Motor neuron (in vitro differentiated cells): ENCODE results near the gene ANGEL1. TPM values are rescaled to one million over a fixed set of nuclear protein-coding genes. Genes with fewer than 3 reads are reported as not detected.

Experiments
- ATAC-seq, 8 experiments: fragments of 200-7000 bp; cut with Tn5 transposase; replicated peaks in 6 of 8; 2 replicates each; pipeline ENCODE4 v1.8.0; 2021; ENCODE audit warnings: mild to moderate bottlenecking in 8 of 8, moderate library complexity in 8 of 8
- H3K27ac ChIP-seq, 2 donors: fragments of 250-450 bp; sonication (Bioruptor Pico); 2 replicates each; pipeline ENCODE4 v1.9.0; 2021; ENCODE audit warnings: antibody characterized with exemption in 2 of 2, mild to moderate bottlenecking in 2 of 2, moderate library complexity in 1 of 2
- H3K4me1 ChIP-seq, 2 donors: fragments of 250-450 bp; sonication (Bioruptor Pico); replicated peaks in 1 of 2; 2 replicates each; pipeline ENCODE4 v1.6.1; 2021; ENCODE audit warnings: antibody characterized with exemption in 2 of 2, mild to moderate bottlenecking in 2 of 2, moderate library complexity in 1 of 2
- H3K4me3 ChIP-seq, 5 donors: fragments of 250-450 bp; sonication (Bioruptor Pico); 2 replicates each; pipeline ENCODE4 v1.9.0; 2021; ENCODE audit warnings: antibody characterized with exemption in 5 of 5, mild to moderate bottlenecking in 5 of 5, moderate library complexity in 4 of 5
- WGBS, 10 experiments: fragments of 450-650 bp; shearing (Covaris generic); methylation state at CpG; one replicate each; pipeline ENCODE4 v1.0.0; 2022; 5-methylcytosine and 5-hydroxymethylcytosine counted together
- in situ Hi-C, 9 experiments: fragments of 400-800 bp; cut with MboI; loops; one replicate each; pipeline ENCODE4 v1.15.0; 2021; ENCODE audit warnings: low sequenced_read_pairs in 9 of 9, low pct_unique_long_range_greater_than_20kb in 2 of 9; ENCODE audit not compliant: unreplicated experiment in 9 of 9
- total RNA-seq, 8 experiments: library from RNA; unstranded; fragments of 300-600 nt; gene quantifications; 2 replicates each; pipeline versions ENCODE4 v1.2.3 to v1.2.4, GENCODE V29; 2022

ANGEL1 gene
- total RNA-seq, 8 experiments from 2014 or later: 10.5 to 34.6 (median 13.3) TPM

DNA sequence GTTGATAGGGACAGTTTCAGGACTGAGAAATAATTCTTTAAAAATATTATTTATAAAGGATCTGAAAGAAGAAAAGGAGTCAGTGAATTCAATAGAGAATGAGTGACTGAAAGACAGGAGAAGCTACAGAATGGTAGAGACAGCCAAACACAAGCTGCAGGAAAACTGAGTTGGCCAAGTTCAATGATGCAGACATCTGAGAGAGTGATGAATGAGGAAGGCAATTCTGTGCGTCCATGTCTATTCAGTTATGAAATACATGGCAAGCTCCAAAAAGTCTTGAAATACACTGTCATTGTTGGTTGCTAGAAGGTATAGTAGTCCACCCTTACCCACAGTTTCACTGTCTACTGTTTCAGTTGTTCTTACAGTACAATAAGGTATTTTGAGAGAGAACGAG, 20.3 kb upstream of the ANGEL1 start:
- 40 to 100% (median 80%) methylated on average over 1 to 2 of the region's 2 CpGs; no CpG with 5 or more reads in 1 of the 10 experiments for WGBS, 10 experiments
- Histone ChIP-seq H3K27ac (no peak overlapping the region), H3K4me3 (no peak overlapping the region), H3K4me1 (peaks cover 39 to 40% of the 10 kb centered on the region in 2 donors)
- no peak for ATAC-seq
- in situ Hi-C loops: no loop called here

DNA sequence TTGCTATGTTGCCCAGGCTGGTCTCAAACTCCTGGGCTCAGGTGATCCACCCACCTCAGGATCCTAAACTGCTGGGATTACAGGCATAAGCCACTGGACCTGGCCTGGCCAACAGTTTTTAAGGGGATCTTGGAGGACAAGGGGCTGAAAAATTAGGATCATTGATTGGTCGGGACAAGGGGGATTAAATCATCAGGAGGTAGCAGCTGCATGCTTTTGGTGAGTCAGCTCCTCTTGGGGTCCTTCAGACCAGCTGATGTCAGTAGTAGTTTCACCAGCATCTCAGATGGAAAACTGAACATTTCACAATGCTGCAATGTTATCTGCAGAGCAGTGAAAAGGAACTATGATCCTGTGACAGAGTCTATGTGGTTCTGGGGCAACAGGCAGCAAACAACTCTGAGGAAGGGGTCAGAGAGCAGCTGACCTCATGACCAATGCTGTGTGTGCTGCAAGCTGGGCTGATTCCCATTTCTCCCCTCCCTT, 19.9 kb upstream of the ANGEL1 start:
- H3K4me1 ChIP-seq: peaks cover 40 to 43% of the 10 kb centered on the region in 2 donors
- ATAC-seq: no peak
- in situ Hi-C loops: no loop called here
- no peak overlapping the region for H3K4me3 ChIP-seq
- H3K27ac ChIP-seq: no peak overlapping the region
- 86 to 100% methylated on average over 1 of the region's 1 CpG; no CpG with 5 or more reads in 8 of the 10 experiments for WGBS, 10 experiments

DNA sequence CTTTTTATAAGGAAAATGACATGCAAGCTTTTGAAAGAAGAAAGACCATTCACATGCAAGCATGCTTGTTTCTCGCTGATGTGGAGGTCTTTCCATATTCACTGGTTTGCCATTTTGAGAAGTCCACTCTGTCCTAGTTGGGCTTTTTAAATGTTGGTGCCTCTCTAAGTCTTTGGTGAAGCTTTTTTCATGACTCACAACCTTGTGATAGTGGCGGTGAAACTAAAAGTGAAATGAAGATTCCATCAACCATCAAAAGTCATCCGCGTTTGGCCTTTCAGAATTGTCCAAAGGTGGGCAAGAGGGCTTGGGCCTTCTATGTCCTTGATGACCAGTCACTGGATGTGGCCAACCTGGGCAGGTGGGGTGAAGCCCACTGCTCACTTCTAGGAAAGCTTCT, 17.9 kb upstream of the ANGEL1 start:
- H3K4me3 ChIP-seq: no peak overlapping the region
- no peak for ATAC-seq
- H3K4me1 ChIP-seq: peaks cover 40 to 43% of the 10 kb centered on the region in 2 donors
- in situ Hi-C loops: no loop called here
- H3K27ac ChIP-seq: peak overlapping the region in 1 of 2 donors; percentile 34
- WGBS, 10 experiments: 52 to 100% (median 74%) methylated on average over 1 to 4 of the region's 4 CpGs; no CpG with 5 or more reads in 2 of the 10 experiments

DNA sequence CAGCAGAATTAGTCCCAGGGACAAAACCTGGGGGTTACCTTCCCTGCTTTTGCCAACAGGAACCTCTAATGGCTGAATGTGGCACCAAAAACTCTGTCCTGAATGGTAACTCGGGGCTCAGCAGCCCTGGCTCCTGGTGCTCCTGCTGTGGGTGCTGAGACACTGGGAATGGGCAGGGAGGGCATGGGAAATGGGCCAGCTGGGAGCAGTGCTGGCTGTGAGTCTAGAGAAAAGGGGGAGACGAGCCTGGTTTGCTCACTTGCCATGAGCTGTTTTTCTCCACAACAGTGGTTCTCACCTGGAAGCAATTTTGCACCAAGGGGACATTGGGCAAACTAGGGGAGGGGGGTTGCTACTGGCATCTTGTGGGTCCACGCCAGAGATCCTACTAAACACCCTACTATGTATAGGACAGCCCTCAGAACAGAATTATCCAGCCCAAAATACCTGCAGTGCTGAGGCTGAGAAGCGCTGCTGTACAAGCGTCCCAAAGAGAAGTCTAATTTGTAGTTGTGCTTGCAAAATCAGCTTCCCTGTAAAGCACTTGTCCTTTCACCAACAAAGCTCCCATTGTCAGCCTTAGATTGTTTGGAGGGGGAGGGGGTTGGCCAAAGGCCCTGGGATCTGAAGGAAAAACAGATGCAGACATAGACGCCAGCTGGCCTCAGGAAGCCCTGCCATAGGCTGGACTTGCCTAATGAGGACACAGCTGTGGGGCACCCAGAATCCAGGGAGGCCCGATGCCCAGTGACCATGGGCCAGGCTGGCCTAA, 17.2 kb upstream of the ANGEL1 start:
- WGBS, 10 experiments: 0 to 80% (median 49%) methylated on average over 1 to 3 of the region's 7 CpGs; no CpG with 5 or more reads in 4 of the 10 experiments
- Histone ChIP-seq H3K4me1 (peaks cover 38 to 40% of the 10 kb centered on the region in 2 donors), H3K4me3 (no peak overlapping the region), H3K27ac (peak overlapping the region in 1 of 2 donors; percentile 34)
- ATAC-seq: peak in 5 of 8 experiments; percentile 24 to 73 (median 64)
- in situ Hi-C loops: no loop called here

DNA sequence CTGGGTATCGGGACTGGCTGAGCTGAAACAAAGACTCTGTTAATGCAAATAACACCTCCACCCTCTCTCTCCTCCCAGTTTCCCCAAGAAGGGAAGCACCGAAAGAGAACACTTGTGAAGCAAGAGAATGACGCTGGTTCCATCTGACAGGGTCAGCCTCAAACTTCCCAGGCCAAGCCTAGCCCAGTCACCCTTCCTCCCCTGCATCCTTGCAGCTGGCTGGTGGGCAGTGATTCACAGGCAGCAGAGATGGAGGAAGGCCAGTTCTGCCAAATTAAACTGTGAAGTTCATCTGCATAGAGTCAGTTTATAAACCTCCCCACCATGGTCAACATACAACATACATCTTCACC, 16.3 kb upstream of the ANGEL1 start:
- 31 to 83% (median 61%) methylated on average over 1 to 2 of the region's 3 CpGs; no CpG with 5 or more reads in 5 of the 10 experiments for WGBS, 10 experiments

DNA sequence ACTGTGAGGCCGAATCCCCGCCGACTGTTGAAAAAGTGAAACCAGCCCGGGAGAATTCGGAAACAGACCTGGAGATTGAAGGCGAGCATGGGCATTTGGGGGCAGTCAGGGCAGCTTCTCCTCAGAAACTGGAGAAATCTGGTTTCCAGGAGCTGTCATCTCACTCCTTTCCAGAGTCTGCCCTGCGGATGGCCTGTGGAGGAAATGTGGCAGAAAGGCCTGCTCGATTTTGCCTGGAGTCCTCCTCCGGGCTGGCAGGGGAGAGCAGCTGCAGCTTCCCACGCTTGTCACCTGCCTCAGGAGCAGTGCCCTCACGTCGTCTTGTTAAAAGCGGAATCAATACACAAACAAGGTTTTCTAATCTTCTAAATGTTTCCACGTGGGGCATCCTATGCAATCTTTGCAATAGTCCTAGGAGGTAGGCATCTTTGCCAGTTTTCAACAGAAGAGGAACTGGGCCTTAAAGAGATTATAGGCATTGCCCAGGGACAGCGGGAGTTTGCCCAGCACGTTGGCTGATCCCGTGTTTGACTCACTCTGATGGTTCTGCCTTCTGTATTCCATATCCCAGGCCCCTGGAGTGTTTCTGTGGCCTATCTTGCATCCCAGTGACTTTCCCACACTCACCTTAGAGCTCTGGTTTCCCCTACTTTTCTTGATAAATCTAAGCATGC, 15.8 kb upstream of the ANGEL1 start:
- 37 to 90% (median 60%) methylated on average over 1 to 10 of the region's 17 CpGs; no CpG with 5 or more reads in 1 of the 10 experiments for WGBS, 10 experiments
- Histone ChIP-seq H3K27ac (no peak overlapping the region), H3K4me1 (peaks cover 27 to 32% of the 10 kb centered on the region in 2 donors), H3K4me3 (no peak overlapping the region)
- ATAC-seq: peak in 7 of 8 experiments; percentile 14 to 56 (median 38)
- in situ Hi-C loops: no loop called here

More for the DNA sequence above, 16.3 kb upstream of the ANGEL1 start:
- Histone ChIP-seq H3K4me1 (peaks cover 29 to 34% of the 10 kb centered on the region in 2 donors), H3K4me3 (no peak overlapping the region), H3K27ac (no peak overlapping the region)
- peak in 1 of 8 experiments; percentile 67 for ATAC-seq
- in situ Hi-C loops: no loop called here

DNA sequence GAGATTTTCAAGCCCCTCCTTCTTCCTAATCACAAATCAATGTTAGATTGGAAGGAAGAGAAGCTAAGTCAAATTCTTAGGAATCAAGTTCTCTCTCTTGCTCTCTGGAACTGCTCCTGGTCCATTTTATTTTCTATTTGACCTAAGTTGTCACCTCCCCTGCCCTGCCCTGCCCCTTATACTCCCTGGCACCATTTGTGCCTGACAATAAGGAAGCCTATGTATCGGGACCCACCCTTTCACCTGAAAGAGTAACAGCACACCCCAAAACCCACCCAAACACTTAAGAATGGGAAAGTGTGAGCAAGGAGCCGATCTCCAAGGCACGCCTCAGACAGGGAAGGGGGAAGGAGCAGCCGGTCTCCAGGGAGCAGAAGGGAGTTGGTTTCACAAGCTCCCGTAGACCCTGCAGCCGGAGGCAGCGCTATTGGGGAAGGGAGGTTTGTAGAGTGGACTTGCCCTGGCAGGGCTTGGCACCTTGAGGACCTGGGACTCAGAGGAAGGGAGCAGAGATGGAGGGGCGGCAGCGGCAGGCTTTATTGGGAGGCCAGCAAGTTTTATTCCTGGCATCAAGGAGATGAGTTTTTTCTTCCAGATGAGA, 15.1 kb upstream of the ANGEL1 start:
- Histone ChIP-seq H3K4me3 (no peak overlapping the region), H3K27ac (no peak overlapping the region), H3K4me1 (peaks cover 27 to 32% of the 10 kb centered on the region in 2 donors)
- WGBS, 10 experiments: 0 to 100% (median 80%) methylated on average over 1 to 7 of the region's 9 CpGs; no CpG with 5 or more reads in 3 of the 10 experiments
- peak in 3 of 8 experiments; percentile 66 to 82 (median 70) for ATAC-seq
- in situ Hi-C loops: no loop called here

DNA sequence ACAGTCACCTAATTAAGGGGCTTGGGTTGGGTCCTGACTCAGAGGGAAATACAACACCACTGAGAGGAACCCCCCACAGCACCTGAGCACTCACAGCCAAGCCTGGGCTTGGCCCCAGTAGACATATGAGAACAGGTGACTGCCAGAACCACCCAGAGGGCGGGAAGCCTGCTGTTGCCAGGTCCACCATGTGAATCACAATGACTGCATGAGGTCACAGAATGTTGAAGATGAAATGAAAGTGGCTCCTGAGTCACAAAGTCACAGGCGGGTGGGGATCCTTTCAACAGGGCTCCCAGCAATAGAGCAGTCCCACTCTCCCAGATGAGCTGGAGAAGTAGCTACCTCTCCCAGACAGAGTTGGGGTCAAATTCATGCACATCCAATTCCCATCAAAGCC, 13.4 kb upstream of the ANGEL1 start, which contains the start of gene LRRC74A:
TSS of gene LRRC74A (plus strand) at position 287 of the 400 bp plus-strand sequence. CDS start 290 bp downstream, outside the sequence.
- no peak within 1 kb of the TSS for H3K4me3 ChIP-seq
- peak in 1 of 8 experiments; percentile 22 for ATAC-seq
- peaks cover 27 to 32% of the 10 kb centered on the region in 2 donors for H3K4me1 ChIP-seq
- no peak within 1 kb of the TSS for H3K27ac ChIP-seq
- 43 to 100% (median 94%) methylated on average over 1 of the region's 2 CpGs; no CpG with 5 or more reads in 6 of the 10 experiments for WGBS, 10 experiments
- in situ Hi-C loops: no loop called here

DNA sequence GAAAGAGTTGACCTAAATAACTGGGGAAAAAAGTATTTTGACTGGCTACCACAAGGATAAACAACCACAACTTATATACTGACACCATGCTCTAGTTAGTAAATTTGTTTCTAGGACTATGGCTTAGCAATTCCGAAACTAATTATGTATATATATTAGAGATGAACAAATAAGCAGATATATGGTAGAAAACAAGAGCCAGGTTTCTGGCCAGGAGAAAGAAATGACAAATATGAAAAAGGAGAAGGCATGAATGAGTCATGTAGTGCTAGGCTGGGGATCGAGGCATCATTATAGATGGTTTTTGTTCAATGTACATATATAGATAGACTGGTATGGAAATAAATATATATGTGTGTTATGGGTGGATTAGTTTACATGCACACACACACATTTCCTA, 8.0 kb upstream of the ANGEL1 start:
- WGBS, 10 experiments: 0 to 94% (median 79%) methylated on average over 1 to 2 of the region's 2 CpGs; no CpG with 5 or more reads in 2 of the 10 experiments
- H3K4me1 ChIP-seq: no peaks in the 10 kb centered on the region

DNA sequence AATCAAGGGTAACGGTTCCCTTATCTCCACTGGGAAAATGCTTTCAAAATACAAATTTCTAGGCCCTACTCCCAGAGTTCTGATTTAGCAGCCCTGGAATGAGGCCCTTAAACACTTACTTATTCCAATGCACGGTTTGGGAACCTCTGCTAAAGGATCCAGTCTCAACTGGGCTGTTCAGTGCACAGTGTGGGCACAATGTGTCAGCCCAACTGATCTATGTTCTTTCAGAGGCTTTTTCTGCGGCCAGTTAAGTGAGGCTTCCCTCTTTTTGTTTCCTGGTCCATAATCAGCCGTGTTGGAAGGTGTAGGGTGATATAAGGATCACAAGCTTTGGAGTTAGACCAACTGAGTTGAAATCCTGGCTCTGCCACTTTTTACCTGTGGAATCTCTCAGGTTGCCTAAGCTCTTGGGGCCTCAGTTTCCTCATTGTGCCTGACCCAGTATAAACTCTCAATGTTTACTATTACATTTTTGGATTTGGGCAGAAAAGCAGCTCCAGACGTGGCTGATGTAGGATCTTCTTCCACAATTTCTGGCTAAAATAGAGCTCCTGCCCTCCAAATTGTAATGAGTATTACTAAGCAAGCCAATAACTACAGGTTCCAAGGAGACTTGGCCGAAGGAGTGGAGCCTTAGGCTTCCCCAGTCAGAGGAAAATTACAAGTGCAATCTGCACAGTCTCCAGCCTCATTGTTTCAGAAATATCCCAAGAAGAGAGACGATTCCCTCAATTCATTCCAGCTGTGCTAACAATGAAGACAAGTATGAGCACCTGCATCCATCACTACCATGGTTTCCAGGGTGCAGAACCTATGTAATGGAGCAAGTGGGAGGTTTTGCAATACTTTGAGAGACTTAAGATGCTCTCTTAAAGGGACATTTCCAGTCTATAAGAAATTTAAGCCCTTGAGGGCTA, 2.3 kb upstream of the ANGEL1 start:
- in situ Hi-C loops: no loop called here
- Histone ChIP-seq H3K4me3 (no peak overlapping the region), H3K27ac (no peak overlapping the region), H3K4me1 (peaks cover 12 to 16% of the 10 kb centered on the region in 2 donors)
- WGBS, 10 experiments: 10 to 87% (median 68%) methylated on average over 1 to 6 of the region's 7 CpGs; no CpG with 5 or more reads in 2 of the 10 experiments
- no peak for ATAC-seq

More for the DNA sequence above, 8.0 kb upstream of the ANGEL1 start:
- H3K27ac ChIP-seq: no peak overlapping the region
- H3K4me3 ChIP-seq: no peak overlapping the region
- ATAC-seq: no peak
- in situ Hi-C loops: no loop called here

DNA sequence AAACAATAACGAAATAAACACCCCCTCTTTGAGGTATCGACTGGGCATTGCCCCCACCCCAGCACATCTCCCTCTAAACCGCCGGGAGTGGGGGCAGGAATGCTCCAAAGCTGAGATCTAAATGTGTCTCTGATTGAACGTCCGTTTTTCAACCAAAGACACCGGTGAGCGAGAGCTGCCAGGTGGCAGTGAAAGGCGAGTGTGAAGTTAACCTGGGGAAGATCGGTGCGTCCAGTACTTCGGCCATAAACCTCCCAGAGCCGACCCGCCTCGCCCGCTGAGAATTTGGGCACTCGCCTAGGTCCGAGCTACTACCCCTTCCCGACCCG, 625 bp downstream of the ANGEL1 start:
- Histone ChIP-seq H3K4me3 (peak overlapping the region; percentile 75 to 86 (median 82)), H3K27ac (peak overlapping the region; percentile 84 to 86), H3K4me1 (peaks cover 12 to 17% of the 10 kb centered on the region in 2 donors)
- 0 to 22% (median 0%) methylated on average over 1 to 18 of the region's 20 CpGs; no CpG with 5 or more reads in 2 of the 10 experiments for WGBS, 10 experiments
- in situ Hi-C loops: no loop called here
- peak in 2 of 8 experiments; percentile 3 to 5 for ATAC-seq

DNA sequence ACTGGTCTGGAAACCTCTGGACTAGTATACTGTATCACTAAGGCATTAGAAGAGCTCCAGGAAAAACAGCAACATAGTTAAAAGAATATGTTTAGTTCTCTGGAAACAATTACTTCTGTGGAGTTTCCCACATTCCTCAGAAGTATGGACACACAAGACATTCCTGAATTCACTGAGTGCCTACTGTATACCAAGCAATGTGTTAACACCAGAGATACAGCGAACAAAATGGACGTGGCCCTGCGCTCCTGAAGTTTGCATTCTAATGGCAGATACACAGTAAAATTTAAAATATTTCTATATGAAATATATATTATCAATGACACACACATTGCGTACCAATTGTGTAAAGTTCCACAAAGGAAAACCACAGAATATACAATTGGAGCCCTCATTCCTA, 1.1 kb downstream of the ANGEL1 start:
- Histone ChIP-seq H3K4me1 (peaks cover 12 to 17% of the 10 kb centered on the region in 2 donors), H3K27ac (no peak overlapping the region), H3K4me3 (peak overlapping the region; percentile 75 to 86 (median 82))
- in situ Hi-C loops: no loop called here
- 26 to 83% (median 55%) methylated on average over 1 to 4 of the region's 4 CpGs; no CpG with 5 or more reads in 1 of the 10 experiments for WGBS, 10 experiments
- no peak for ATAC-seq
